Glomerular visceral epithelial cell (primary cell): ENCODE measurements around the gene TOR1AIP1.
"Not testable (repeated sequence)": the region's sequence is repeated elsewhere in the genome, so short reads cannot be mapped to it uniquely, and the experiment has no call there.

Experiments
- DNase-seq: peaks from one replicate; pipeline ENCODE4 v3.0.0-alpha.2; 2016; ENCODE audit errors: extremely low spot score

TOR1AIP1 gene, protein sequence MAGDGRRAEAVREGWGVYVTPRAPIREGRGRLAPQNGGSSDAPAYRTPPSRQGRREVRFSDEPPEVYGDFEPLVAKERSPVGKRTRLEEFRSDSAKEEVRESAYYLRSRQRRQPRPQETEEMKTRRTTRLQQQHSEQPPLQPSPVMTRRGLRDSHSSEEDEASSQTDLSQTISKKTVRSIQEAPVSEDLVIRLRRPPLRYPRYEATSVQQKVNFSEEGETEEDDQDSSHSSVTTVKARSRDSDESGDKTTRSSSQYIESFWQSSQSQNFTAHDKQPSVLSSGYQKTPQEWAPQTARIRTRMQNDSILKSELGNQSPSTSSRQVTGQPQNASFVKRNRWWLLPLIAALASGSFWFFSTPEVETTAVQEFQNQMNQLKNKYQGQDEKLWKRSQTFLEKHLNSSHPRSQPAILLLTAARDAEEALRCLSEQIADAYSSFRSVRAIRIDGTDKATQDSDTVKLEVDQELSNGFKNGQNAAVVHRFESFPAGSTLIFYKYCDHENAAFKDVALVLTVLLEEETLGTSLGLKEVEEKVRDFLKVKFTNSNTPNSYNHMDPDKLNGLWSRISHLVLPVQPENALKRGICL

DNA sequence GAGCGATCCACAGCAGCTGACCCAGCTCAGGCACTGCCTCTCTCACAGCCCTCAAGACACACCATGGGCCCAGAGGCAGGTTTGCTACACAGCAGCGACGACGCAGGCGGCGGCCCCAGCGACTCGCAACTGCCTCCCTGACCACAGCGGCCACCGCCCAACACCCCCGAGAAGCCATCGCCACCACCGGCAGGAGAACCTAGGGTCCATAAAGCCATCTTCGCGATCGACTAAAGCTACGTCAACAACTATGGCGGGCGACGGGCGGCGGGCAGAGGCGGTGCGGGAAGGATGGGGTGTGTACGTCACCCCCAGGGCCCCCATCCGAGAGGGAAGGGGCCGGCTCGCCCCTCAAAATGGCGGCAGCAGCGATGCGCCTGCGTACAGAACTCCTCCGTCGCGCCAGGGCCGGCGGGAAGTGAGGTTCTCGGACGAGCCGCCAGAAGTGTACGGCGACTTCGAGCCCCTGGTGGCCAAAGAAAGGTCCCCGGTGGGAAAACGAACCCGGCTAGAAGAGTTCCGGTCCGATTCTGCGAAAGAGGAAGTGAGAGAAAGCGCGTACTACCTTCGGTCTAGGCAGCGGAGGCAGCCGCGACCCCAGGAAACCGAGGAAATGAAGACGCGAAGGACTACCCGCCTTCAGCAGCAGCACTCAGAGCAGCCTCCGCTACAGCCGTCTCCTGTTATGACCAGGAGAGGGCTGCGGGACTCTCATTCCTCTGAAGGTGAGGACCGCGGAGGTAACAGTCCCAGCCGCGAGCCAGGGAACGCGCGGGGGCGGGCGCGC lies at the start of gene TOR1AIP1:
Gene TOR1AIP1 (plus strand): TSS at position 33 of the 787 bp plus-strand sequence. CDS start 218 bp downstream, at position 251.
- DNase-seq: peak; percentile 99

- not testable (repeated sequence) for DNase-seq
Measured at GRCh38 chr1:179836686-179837445, 45.2 kb upstream of the TOR1AIP1 start.

DNA sequence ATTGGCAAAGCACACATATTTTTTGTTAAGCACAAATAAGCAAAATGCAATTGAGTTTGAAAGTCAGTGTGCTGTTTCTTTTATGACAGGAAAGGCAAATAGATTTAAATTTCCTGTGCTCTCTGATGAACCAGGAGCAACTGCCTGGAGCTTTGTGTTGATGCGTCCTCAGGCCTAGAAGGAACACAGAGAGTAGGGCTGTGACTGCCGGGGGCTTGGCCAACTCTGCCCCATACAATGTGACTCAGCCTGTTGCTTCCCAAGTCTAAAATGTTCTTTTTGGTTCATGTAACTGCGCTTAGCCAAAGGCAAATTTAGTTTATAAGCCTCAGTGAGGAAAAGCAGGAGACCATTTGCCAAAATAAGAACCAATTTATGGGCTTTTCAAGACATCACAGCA lies 42.0 kb upstream of the TOR1AIP1 start:
- no peak for DNase-seq

GRCh38 chr1:179848233-179848632 lies 33.9 kb upstream of the TOR1AIP1 start:
- DNase-seq: no peak

DNA sequence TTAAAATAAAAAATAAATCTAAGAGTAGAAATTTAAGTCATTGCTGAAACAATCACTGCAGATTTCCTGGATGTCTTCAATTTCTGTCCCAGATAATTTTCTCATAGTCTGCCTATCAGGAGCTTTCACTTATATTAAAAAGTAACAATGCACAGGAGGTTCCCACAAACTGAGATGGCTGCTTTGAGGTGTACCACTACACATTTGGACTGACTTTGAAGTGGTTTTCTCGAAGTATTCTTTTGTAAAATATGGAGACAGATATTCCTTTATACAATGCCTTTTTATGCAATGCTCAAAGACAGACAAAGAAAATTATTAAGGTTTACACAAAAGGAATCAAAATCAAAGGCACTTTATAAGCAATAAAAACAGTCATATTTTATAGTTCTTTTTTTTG lies 29.0 kb upstream of the TOR1AIP1 start:
- DNase-seq: no peak

- DNase-seq: not testable (repeated sequence)
Measured at GRCh38 chr1:179855831-179856230, 26.3 kb upstream of the TOR1AIP1 start.

GRCh38 chr1:179856296-179856695 lies 25.8 kb upstream of the TOR1AIP1 start:
- no peak for DNase-seq

- no peak for DNase-seq
Measured at GRCh38 chr1:179857009-179857408, 25.1 kb upstream of the TOR1AIP1 start.

DNA sequence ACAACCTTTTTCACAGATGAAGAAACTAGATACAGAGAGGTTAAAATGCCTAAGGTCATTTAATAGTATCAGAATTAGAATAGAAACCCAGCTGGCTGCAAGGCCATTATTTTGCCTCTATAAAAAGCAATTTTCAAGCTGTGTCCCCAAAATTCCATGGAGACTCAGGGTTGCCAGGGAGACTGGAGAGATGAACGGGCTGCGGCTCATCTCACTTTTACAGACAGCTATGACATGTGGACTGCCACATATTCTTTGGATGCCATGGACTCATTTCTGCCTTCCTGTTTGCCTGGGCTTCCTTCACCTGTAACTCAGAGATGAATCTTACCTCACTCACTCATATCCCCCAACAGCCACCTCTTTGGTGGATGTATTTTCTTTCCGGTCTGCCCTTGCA lies 21.4 kb upstream of the TOR1AIP1 start:
- DNase-seq: no peak

DNA sequence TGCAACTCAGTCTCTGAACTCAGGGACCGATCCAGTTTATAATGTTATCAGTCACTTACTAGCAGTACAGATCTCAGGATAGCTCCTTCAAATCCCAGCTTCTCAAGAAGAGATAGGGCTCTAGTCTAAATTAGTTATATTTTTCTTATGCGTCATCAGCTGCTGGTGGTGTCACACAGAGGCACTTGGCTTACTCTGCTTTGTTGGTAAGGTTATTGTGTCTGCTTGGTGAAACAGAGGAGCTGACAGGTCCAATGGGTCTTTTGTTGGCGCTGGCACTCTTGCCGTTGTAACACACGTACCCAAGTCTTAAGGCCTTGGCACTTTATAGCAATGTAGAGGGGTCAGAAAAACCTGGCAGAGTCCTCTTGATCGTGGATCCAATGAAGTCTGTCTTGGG lies 16.7 kb upstream of the TOR1AIP1 start:
- no peak for DNase-seq

- no peak for DNase-seq
Measured at GRCh38 chr1:179866616-179867015, 15.5 kb upstream of the TOR1AIP1 start.

DNA sequence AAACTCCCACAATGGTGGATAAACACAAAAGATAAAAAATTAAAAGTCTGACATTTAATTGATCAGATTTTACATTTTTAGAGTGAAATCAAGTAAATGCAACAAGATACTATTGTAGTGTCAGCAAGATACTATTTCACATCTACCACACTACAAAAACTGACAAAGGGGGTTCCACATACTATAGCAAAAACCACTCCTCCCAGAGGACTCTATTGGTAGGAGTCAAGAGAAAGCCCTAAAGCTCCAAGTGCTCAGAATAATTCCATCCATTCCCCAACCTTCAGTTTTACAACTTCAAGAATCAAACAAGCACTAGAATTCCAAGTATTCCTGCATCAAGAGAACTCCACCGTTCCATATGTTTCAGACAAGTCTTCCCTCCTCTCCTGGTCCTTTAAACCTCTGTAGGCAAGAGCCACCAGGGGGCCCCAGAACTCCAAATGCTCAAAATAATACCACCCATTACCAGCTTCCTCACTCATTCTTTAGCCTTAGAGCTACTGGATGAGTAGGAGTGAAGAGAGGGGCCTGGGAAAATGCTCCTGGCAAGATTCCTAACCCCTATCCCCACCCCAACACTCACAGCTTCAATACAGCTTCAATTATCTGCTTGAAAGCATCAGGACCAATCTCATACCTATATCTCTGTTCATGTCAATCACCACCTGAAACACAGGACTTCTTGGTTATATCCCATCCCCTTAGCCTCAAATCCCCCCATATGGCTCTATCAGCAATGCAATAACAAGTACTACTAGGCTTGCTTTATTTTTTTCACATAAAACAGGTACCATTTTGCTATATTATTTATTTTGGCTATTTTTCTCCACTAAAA lies 14.4 kb upstream of the TOR1AIP1 start:
- DNase-seq: peak; percentile 56

- DNase-seq: no peak
Measured at GRCh38 chr1:179870870-179871269, 11.2 kb upstream of the TOR1AIP1 start.

- no peak for DNase-seq
Measured at GRCh38 chr1:179871940-179872339, 10.1 kb upstream of the TOR1AIP1 start.

DNA sequence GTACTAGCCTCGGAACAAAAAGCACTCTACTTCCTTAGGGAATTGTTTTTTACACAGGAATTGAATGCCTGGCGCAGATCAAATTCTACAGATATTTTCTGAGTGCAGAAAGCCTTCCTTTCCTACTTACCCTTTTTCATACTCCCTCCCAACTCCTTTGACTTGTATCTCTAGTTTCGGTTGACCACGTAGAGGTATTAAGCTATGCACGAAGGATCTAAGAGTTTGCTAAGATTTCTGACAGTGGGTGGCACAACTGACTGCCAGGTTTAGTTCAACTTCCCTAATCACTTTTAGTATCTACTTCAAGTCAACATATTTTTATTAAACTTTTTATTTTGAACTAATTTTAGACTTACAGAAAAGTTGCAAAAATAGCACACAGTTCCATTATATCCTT lies 9.5 kb upstream of the TOR1AIP1 start:
- DNase-seq: no peak

DNA sequence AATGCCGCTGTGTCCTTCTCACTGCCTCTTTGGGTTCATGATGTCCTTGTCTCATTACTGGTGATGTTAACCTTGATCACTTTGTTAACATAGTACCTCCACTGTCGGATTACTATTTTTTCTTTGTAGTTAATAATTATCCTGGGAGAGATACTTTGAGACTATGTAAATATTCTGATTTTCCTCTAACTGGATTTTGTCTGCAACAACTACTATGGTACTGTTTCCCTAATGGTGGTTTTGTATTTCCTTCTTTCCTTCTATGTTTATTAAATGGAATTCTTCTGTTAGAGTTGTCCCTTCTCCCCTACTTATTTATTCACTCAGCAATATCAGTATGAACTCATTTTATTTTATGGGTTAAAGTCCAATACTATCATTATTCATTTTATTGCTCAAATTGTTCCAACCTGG lies 8.6 kb upstream of the TOR1AIP1 start:
- DNase-seq: no peak

- no peak for DNase-seq
Measured at GRCh38 chr1:179875596-179876299, 6.3 kb upstream of the TOR1AIP1 start.

DNA sequence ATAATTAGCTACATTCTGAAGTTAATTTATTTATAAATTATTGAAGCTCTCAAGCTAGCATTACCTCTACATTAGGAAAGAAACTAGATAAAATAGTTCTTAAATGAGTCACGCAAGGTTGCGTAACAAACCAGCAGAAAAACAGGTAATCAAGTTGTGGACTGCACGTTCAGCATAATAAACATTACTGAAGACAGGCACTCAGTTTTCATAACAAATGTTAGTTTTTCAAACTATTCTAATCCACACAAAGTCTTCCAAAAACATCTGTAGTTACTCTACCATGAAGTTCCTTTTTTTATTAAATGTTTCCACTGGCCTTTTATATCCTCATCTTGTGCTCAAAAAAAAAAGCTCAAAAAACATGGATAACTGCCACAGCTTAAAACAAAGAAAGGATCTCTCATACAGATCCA lies 5.8 kb upstream of the TOR1AIP1 start:
- peak; percentile 30 for DNase-seq

DNA sequence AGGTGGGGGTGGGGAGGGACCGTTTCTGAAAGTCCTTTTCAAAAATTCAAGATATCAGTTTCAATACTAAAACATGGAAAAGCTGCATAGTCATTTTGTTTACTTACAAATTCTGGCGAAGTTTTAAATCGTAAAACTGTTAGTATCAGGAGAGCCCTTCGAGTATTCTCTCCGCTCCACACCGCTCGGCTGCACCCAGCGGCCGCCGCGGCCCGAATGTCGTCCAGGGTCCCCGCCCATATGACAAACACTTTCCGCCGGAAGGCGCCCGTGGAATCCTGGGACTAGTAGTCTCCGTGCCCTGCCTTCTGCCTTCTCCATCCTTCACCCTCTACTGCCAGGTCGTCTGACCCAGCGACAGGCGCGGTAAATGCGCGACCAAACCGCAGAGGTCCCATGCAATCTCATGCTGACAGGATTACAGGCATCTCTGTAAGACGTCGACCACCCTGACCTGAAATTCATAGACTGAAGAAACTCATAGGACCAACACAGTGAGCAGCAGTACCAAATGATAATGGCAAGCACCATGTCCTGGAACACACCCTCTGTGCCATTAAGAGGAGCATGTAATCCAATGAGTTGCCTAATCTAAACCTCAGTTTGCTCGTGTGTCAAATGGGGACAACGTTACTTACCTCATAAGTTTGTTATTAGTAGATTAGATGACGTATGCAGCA lies 4.4 kb upstream of the TOR1AIP1 start, which contains the start of gene TOR1AIP2:
Gene TOR1AIP2 (minus strand): TSS at position 218 of the 680 bp plus-strand sequence. CDS start 25,138 bp downstream, outside the sequence.
- peak; percentile 79 for DNase-seq
